ENCODE measurements around the gene ADRA2C.

DNA sequence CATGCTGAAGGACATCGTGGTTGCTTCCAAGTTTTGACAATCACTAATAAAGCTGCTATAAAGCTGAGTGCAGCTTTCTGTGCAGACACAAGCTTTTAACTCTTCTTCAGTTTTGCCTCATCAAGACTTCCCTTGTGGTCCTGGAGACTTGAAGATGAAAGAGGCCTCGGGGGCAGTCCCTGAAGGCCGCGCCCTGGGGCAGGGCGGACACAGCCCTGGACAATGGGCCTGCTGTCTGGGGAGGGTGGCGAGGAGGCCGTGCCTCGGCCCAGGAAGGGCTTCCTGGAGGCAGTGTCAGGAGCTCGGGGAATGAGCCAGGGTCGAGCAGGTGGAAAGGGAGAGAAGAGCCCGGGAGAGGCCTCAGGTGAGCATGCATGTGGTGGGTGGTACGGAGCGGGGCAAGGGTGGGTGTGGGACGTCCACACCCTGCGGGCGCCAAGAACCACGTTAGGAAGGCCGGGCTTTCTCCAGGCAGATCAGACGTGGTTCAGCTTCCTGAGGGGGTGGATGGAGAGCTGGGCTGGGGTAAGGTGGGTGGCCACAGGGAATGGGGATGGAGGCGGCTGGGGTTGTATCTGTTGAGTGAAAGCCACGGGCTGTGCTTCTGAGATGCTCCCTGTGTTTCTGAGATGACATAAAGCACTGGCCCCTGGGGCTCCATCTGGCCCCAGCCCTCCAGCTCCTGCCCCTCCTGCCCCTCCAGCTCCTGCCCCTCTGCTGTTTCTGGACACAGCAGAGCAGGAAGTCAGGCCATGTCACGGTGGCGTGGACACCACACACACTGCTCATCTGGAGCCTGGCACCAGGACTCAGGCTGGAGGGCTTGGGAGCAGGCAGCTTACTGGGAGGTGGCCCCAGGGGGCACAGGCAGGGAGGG is 21.5 kb downstream of the ADRA2C start:
- no peak for TF ChIP-seq SPI1 (IDR thresholded peaks at IDR 0.05; ENCODE audit: low read depth, low read length)
- TF ChIP-seq POLR2AphosphoS5 (IDR thresholded peaks at IDR 0.05; ENCODE audit: low read depth, low read length): no peak
- TF ChIP-seq POLR2A (IDR thresholded peaks at IDR 0.05; ENCODE audit: low read depth, low read length): no peak
